Omental fat pad (tissue), 4 donors: Measurements from ENCODE around the gene SFI1. TPM values are rescaled to one million over a fixed set of nuclear protein-coding genes. Genes with fewer than 3 reads are reported as not detected.
"Not testable (repeated sequence)": the region's sequence is repeated elsewhere in the genome, so short reads cannot be mapped to it uniquely, and the experiment has no call there.

Source experiments
- ATAC-seq: fragments of 150-250 bp; one replicate; pipeline ENCODE4 v1.9.1; 2016; ENCODE audit warnings: mild to moderate bottlenecking, moderate library complexity; ENCODE audit not compliant: low FRiP score
- DNase-seq: peaks from one replicate; pipeline ENCODE4 v3.0.0-alpha.2; 2019; ENCODE audit warnings: low spot score
- CTCF ChIP-seq, 3 donors: fragments of 450-650 bp; IDR thresholded peaks; one replicate each; pipeline ENCODE4 v1.5.1; 2016 to 2017; ENCODE audit warnings: antibody characterized with exemption in 3 of 3, mild to moderate bottlenecking in 3 of 3, moderate library complexity in 2 of 3
- total RNA-seq, 4 donors: library from RNA; depleted of rRNA; stranded (reverse); fragments of >200 nt; gene quantifications; one replicate each; pipeline ENCODE4 v1.1.0, GENCODE V29; 2016

Gene SFI1
- total RNA-seq, 4 donors from 2014 or later: 8.8 to 19.9 (median 18.8) TPM

- no peak for TF ChIP-seq CTCF (IDR thresholded peaks at IDR 0.05)
- DNase-seq (no peak), ATAC-seq (no peak)
These were observed 7.1 kb downstream of the SFI1 start for GRCh38 chr22:31503211-31503964.

GRCh38 chr22:31504282-31504681 lies 7.9 kb downstream of the SFI1 start:
- TF ChIP-seq CTCF (IDR thresholded peaks at IDR 0.05): no peak
- DNase-seq (no peak), ATAC-seq (no peak)

- DNase-seq, ATAC-seq: not testable (repeated sequence)
These were observed 11.2 kb downstream of the SFI1 start for GRCh38 chr22:31507517-31507916.

- TF ChIP-seq CTCF (IDR thresholded peaks at IDR 0.05): no peak
- DNase-seq (no peak), ATAC-seq (no peak)
These were observed 12.2 kb downstream of the SFI1 start for GRCh38 chr22:31508536-31508935.

GRCh38 chr22:31509061-31509762 lies 12.9 kb downstream of the SFI1 start:
- TF ChIP-seq CTCF (IDR thresholded peaks at IDR 0.05): no peak
- no peak for ATAC-seq
- no peak for DNase-seq

GRCh38 chr22:31520051-31520450 lies 23.7 kb downstream of the SFI1 start:
- no peak for TF ChIP-seq CTCF (IDR thresholded peaks at IDR 0.05)
- ATAC-seq (no peak), DNase-seq (no peak)

- DNase-seq, ATAC-seq: not testable (repeated sequence)
These were observed 27.8 kb downstream of the SFI1 start for GRCh38 chr22:31524132-31524531.

GRCh38 chr22:31526270-31526669 lies 29.9 kb downstream of the SFI1 start:
- no peak for TF ChIP-seq CTCF (IDR thresholded peaks at IDR 0.05)
- DNase-seq (no peak), ATAC-seq (no peak)
